ES-I3 (cell line): Measurements from ENCODE around the gene UNC45B.
A peak's percentile ranks its signal among the peaks of the same experiment; 100 is the strongest.
"Not testable (repeated sequence)": the region's sequence is repeated elsewhere in the genome, so short reads cannot be mapped to it uniquely, and the experiment has no call there.

Source experiments
- H3K36me3 ChIP-seq: 2 replicates; pipeline ENCODE4 v1.6.1; 2013; ENCODE audit warnings: mild to moderate bottlenecking, low read length, control low read depth, moderate library complexity; ENCODE audit not compliant: insufficient read depth
- H3K4me1 ChIP-seq: 2 replicates; pipeline ENCODE4 v1.6.1; 2013; ENCODE audit warnings: mild to moderate bottlenecking, control low read depth, low read length; ENCODE audit not compliant: insufficient read depth
- H3K9ac ChIP-seq: 2 replicates; pipeline ENCODE4 v1.6.1; 2013; ENCODE audit warnings: low read depth, mild to moderate bottlenecking, low read length, moderate library complexity
- H3K9me3 ChIP-seq: 2 replicates; pipeline ENCODE4 v1.6.1; 2013; ENCODE audit warnings: mild to moderate bottlenecking, low read length, moderate library complexity; ENCODE audit not compliant: control insufficient read depth, insufficient read depth

The UNC45B gene, protein sequence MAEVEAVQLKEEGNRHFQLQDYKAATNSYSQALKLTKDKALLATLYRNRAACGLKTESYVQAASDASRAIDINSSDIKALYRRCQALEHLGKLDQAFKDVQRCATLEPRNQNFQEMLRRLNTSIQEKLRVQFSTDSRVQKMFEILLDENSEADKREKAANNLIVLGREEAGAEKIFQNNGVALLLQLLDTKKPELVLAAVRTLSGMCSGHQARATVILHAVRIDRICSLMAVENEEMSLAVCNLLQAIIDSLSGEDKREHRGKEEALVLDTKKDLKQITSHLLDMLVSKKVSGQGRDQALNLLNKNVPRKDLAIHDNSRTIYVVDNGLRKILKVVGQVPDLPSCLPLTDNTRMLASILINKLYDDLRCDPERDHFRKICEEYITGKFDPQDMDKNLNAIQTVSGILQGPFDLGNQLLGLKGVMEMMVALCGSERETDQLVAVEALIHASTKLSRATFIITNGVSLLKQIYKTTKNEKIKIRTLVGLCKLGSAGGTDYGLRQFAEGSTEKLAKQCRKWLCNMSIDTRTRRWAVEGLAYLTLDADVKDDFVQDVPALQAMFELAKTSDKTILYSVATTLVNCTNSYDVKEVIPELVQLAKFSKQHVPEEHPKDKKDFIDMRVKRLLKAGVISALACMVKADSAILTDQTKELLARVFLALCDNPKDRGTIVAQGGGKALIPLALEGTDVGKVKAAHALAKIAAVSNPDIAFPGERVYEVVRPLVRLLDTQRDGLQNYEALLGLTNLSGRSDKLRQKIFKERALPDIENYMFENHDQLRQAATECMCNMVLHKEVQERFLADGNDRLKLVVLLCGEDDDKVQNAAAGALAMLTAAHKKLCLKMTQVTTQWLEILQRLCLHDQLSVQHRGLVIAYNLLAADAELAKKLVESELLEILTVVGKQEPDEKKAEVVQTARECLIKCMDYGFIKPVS

DNA sequence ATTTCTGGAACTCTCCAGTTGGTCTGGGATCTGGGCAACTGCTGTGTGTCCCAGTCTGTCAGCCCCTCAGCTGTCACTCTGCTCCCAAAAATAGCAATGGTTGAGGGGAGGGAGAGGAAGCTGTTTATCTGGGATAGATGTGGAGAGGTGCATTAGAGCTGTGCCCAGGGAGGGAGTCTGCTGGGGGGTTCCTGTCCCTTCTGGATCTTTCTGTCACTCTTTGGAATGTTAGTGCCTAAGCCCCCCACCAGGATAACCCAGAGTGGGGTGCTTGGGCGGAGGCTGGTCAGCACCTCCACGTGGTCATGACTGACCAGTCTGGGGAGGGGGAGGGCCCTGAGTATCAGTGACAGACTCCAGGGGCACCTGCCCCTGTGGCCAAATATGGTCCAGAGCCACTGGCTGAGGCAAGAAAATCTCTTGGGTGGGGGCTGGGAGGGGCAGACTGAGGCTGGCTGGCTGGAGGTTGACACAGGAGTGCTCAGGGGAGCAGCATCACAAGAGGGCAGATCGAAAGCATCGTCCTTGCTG is at the start of gene UNC45B:
Gene UNC45B (plus strand): TSS at position 443 of the 531 bp plus-strand sequence. CDS start 447 bp downstream, outside the sequence.
- Histone ChIP-seq H3K36me3 (no peaks in the 10 kb centered on the region), H3K9ac (no peak within 1 kb of the TSS), H3K4me1 (peaks cover 20% of the 10 kb centered on the region; the same call in 1 of the 2 replicates), H3K9me3 (no peaks in the 10 kb centered on the region)

DNA sequence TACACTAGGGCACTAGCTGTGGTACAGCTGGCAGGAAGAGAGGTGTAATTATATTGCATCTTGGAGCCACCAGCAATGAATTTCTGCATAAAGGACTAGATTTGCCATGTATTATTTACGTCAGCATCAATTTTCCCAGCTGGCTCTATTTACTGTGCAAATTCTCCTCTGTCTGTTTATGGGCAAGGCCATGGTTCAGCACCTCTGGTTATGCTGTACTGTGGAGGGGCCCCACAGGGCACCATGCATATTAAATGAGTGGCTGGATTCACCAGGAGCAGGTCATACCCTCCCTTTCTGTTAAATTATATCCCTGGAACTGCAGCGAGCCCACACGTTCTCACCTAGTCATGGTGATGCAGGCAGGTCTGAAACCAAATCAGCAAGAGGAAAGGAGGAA is 47.7 kb upstream of the UNC45B start:
- Histone ChIP-seq H3K9ac (no peak overlapping the region), H3K36me3 (no peaks in the 10 kb centered on the region), H3K4me1 (peaks cover under 1% of the 10 kb centered on the region; the same call in 1 of the 2 replicates), H3K9me3 (no peaks in the 10 kb centered on the region)

DNA sequence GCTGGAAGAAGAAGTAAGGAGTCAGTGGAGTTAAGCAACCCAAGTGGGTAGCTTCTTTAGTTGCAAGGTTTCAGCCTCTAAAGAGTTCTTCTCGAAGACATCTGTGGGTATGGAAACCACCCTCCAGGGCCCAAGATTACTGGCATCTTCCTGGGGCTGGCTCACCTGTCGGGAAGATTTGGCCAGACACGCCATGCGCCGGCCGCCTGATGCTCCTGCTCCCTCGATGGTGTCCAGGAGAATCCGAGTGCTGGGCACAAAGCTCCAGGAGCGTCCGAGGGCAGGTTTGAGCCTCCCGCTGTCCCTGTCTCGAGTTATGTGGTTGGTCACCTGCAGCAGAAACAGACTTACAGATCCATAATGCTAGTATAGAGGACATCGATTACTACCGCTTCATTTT is 46.6 kb upstream of the UNC45B start:
- no peaks in the 10 kb centered on the region for H3K9me3 ChIP-seq
- no peaks in the 10 kb centered on the region for H3K4me1 ChIP-seq
- H3K9ac ChIP-seq: no peak overlapping the region
- H3K36me3 ChIP-seq: peaks cover 3% of the 10 kb centered on the region; the same call in 1 of the 2 replicates

DNA sequence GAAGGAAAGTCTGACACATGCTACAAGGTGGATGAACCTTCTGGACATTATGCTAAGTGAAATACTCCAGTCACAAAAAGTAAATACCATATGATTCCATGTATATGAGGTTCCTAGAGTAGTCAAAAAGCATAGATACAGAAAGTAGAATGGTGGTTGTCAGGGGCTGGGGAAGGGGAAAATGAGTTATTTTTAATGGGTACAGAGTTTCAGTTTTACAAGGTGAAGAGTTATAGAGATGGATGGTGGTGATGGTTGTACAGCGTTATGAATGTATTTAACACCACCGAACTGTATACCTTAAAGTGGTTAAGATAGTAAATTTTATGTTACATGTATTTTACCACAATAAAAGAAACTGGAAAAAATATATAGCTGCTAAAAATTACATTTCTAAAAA is 45.9 kb upstream of the UNC45B start:
- no peaks in the 10 kb centered on the region for H3K4me1 ChIP-seq
- H3K9me3 ChIP-seq: no peaks in the 10 kb centered on the region
- no peak overlapping the region for H3K9ac ChIP-seq
- peaks cover 6% of the 10 kb centered on the region; the same call in 1 of the 2 replicates for H3K36me3 ChIP-seq

DNA sequence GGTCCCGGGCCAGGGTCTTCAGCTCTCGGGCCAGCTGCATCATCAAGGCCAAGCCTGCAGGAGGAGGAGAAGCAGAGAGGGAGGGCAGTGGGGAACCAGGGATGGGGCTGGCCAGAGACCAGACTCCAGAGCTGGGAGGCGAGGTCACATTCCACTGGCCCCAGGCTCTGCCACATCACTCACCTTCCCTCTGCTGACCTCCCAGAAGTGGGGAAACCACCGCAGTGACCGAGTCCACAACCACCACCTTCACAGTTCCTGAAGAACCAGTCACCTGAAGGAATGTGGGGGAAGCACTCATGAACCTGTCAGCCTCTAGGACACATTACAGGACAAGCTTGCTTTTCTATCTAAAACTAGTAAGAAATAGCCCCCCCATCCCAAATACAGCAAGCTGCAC is 44.3 kb upstream of the UNC45B start:
- H3K4me1 ChIP-seq: no peaks in the 10 kb centered on the region
- H3K9ac ChIP-seq: no peak overlapping the region
- peaks cover 6% of the 10 kb centered on the region; the same call in 1 of the 2 replicates for H3K36me3 ChIP-seq
- H3K9me3 ChIP-seq: no peaks in the 10 kb centered on the region

DNA sequence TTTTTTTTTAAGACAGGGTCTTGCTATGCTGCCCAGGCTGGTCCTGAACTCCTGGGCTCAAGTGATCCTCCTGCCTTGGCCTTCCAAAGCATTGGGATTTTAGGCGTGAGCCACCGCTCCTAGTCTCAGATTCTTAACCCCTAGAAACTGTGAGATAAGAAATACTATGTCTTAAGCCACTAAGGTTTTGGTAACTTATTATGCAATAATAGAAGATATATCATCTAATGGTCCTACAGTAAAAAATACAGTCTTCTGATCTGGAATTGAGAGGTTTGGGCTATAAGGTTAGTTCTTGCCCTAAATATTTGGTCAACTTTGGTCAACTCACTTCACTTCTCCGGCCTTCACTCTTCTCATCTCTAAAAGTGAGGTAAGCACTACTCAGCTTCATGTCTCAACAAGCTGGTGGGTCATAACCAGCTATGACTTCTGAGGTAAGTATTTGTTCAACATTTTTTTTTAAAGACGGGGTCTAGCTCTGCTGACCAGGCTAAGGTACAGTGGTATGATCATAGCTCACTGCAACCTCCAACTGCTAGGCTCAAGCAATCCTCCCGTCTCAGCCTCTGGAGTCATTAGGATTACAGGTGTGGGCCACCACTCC is 42.7 kb upstream of the UNC45B start:
- no peak overlapping the region for H3K9ac ChIP-seq
- H3K4me1 ChIP-seq: no peaks in the 10 kb centered on the region
- H3K36me3 ChIP-seq: peaks cover 6% of the 10 kb centered on the region; the same call in 1 of the 2 replicates
- H3K9me3 ChIP-seq: no peaks in the 10 kb centered on the region

DNA sequence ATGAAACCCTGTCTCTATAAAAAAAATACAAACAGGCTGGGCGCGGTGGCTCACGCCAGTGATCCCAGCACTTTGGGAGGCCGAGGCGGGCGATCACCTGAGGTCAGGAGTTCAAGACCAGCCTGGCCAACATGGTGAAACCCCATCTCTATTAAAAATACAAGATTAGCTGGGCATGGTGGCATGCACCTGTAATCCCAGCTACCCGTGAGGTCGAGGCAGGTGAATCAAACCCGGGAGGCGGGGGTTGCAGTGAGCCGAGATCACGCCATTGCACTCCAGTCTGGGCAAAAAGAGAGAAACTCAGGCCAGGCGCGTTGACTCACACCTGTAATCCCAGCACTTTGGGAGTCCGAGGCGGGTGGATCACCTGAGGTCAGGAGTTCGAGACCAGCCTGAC is 36.8 kb upstream of the UNC45B start:
- H3K4me1 ChIP-seq, H3K36me3 ChIP-seq, H3K9me3 ChIP-seq, H3K9ac ChIP-seq: not testable (repeated sequence)

DNA sequence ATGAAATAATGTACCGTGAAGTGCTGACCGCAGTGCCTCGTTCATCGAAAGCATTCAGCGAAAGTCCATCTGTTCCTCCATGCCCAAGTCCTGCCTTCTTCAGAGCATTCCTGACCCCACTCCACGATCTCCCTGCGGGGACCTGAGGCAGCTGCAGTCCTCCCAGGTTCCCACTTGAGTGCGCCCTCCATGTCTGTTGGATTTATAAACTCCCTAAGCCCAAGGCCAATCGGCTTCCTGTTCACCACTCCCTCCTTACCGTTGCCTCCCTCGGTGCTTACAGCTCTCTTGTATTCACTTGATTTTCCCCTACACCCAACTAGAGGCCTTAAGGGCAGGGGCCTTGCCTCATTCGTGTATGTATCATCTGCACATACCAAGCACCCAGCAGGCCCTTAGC is 30.8 kb upstream of the UNC45B start:
- no peak overlapping the region for H3K9ac ChIP-seq
- 0 out of 2 replicates have a peak, but pooled peaks cover 3% of the 10 kb centered on the region for H3K36me3 ChIP-seq
- H3K9me3 ChIP-seq: no peaks in the 10 kb centered on the region
- peaks cover 11% of the 10 kb centered on the region for H3K4me1 ChIP-seq

DNA sequence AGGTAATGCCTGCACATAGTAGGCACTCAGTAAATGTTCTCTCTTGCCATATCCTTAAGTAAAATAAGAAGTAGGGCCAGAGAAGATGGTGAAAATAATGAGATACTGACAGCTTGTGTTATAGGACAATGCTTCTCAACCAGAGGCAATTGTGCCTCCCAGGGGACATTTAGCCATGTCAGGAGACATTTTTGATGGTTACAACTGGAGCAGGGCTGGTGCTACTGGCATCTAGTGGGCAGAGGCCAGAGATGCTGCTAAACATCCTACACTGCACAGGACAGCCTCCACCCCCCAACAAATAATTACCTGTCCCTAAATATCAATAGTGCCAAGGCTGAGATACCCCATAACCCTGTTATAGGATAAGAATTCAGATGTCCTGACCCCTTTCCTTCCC is 29.6 kb upstream of the UNC45B start:
- H3K36me3 ChIP-seq: 0 out of 2 replicates have a peak, but pooled peaks cover 3% of the 10 kb centered on the region
- peaks cover 11% of the 10 kb centered on the region for H3K4me1 ChIP-seq
- no peaks in the 10 kb centered on the region for H3K9me3 ChIP-seq
- H3K9ac ChIP-seq: no peak overlapping the region

DNA sequence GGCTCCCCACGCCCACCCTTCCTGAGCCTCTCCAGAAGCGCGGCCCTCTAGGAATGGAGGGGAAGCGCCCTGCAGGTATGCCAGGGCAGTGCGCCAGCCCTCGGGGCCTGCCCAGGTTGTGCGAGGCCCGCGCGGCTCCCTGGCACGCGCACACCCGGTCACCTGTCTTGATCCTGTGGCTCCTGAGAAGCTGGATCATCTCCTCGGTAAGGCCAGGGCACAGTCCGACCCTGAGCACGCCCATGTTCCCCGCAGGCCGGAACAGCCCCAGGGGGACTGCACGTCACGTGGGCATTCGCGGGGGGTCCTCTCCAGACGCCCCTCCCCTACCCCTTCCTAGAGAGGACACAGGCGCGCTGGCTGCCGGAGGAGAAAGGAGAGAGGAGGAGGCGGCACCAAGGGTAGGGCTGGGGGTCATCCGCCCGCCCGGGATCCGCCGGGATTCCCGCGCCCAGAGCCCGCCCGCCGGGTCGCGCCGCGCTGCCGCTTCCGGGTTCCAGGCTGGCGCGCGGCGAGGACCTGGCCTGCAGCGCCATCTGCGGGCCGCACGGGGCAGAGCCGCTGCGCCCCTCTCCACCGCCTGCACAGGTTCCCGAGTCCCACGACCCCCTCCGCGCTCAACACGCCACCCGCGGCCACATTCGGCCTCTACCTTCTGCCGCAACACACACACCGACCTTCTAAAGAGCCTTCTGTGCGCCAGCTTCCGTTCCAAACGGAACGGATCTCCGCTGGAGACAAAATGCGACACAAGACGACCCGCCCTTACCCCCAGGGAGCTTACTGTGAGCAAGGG is 28.0 kb upstream of the UNC45B start, which contains the start of gene RAD51D:
Gene RAD51D (minus strand): TSS at position 491 of the 796 bp plus-strand sequence. CDS start 247 bp downstream, at position 244.
- Histone ChIP-seq H3K9me3 (no peaks in the 10 kb centered on the region), H3K4me1 (peaks cover 11% of the 10 kb centered on the region), H3K9ac (peak within 1 kb of the TSS; percentile 85), H3K36me3 (0 out of 2 replicates have a peak, but pooled peaks cover 3% of the 10 kb centered on the region)

DNA sequence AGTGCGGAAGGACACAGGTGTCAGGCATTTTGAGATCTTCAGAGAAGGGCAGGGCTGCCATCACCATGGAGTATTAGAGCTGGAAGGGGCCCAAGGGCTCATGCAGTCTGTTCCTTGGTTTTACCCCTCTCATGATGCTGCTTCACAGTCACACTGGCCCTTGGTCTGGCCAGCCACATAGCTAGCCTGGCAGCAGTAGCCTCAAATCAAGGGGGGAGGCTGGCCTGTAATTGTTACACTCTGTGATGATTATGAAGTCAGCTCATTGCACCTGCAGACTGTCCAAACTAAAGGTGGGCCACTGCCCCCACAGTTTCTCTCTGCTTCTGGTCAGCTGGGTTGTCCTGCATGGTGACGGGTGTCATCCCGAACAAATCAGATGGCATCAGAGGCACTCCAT is 26.3 kb upstream of the UNC45B start, which contains the start of gene FNDC8:
Gene FNDC8 (plus strand): TSS at position 301 of the 400 bp plus-strand sequence. CDS start 79 bp downstream, at position 380.
- no peak within 1 kb of the TSS for H3K9ac ChIP-seq
- no peaks in the 10 kb centered on the region for H3K9me3 ChIP-seq
- H3K36me3 ChIP-seq: no peaks in the 10 kb centered on the region
- H3K4me1 ChIP-seq: peaks cover 6% of the 10 kb centered on the region; the same call in 1 of the 2 replicates

DNA sequence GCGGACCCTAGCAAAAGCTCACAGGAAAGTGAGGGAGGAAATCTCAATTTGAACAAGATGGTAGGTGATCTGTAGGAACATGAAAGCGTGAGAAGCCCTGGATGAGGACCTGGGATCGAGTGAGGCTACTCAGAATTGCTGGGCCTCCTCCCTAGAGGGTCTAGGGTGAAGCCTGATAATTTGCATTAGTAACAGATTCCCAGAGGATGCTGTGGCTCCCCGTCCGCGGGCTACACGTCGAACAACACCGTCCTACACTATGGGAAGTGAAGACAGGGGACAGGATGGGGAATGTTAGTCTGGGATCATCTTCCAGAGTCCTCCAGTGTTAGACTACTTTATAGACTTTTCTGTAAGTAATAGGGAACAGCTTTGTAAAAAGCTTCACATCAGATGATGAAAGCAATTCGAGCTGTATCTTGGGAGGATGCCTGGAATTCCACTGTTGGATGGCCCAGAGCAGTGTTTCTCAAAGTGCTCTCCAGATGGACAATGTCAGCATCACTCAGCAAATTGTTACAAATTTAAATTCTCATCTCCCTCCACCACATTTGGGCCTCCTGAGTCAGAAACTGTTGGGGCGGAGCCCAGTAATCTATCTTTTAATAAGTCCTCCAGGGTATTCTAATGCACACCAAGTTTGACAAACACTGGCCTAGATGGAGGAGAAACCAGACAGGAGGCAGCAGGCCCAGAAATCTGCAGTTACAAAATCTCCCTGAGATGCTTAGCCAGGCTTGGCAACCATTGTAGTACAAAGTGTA is 19.7 kb upstream of the UNC45B start:
- Histone ChIP-seq H3K9me3 (peaks cover 3% of the 10 kb centered on the region; the same call in 1 of the 2 replicates), H3K4me1 (no peaks in the 10 kb centered on the region; the same call in 1 of the 2 replicates), H3K9ac (no peak overlapping the region), H3K36me3 (peaks cover 13% of the 10 kb centered on the region; the same call in 1 of the 2 replicates)
